Thyroid gland (tissue), 4 donors: ENCODE measurements around the gene CELF4.

ENCODE experiments used
- CTCF ChIP-seq, 6 experiments: fragments of 200-600 bp in 3 of 6; fragments of 450-650 bp in 3 of 6; sonication (generic) in 3 of 6; IDR thresholded peaks; one replicate each; pipeline ENCODE4 v1.5.1; 2016 to 2019; ENCODE audit warnings: antibody characterized with exemption in 6 of 6, mild to moderate bottlenecking in 2 of 6, inconsistent platforms in 1 of 6, moderate library complexity in 1 of 6
- POLR2A ChIP-seq, 2 donors: fragments of 450-650 bp; IDR thresholded peaks; one replicate each; pipeline ENCODE4 v1.6.1; 2017; ENCODE audit warnings: antibody characterized with exemption in 2 of 2, mild to moderate bottlenecking in 2 of 2, moderate library complexity in 1 of 2

GRCh38 chr18:37405772-37406171, 159.8 kb downstream of the CELF4 start:
- no peak for TF ChIP-seq POLR2A (IDR thresholded peaks at IDR 0.05)
- no peak for TF ChIP-seq CTCF (IDR thresholded peaks at IDR 0.05)
